ENCODE results near the gene ARL8B. TPM values are rescaled to one million over a fixed set of nuclear protein-coding genes. Genes with fewer than 3 reads are reported as not detected.
A peak's percentile ranks its signal among the peaks of the same experiment; 100 is the strongest.

ARL8B gene
- total RNA-seq, 1 experiment from 2014 or later: 29.0 TPM

DNA sequence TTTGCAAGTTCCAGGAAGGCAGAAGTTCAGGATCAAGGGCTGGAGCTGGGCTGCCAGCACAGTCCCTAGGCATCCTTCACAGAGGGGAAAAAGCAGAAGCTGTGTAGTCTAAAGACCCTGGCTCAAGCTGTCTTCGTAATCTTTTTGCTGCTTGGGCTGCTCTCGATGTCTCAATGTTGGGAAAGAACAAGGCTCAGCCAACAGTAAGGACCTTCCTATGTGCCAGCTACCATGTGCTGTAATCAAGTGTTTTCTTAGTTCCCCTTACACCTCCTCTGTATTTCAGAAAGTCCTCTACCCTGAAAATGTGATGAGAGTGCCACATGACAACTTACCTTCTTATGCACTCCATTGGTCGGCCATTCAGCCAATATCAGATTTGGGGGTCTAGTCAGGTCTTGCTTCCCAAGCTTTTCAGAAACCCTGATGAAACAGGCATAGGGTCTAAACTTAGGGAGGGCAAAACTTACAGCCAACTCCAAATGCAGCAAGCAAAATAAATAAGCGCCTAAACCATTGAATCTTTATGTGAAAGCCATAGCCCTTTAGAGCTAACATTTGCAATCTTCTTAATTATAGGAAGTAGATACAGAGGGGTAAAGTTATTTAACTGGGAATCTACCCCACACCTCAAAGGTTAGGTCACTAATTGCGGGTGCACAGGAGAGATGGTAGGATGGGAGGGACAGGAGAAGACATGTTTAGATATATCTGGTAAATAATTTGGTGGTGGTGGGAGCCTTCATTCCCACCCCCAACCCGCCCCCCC lies 64.2 kb downstream of the ARL8B start:
- peaks cover 5 to 9% (median 5%) of the 10 kb centered on the region in 3 experiments for H3K36me3 Mint-ChIP-seq (ENCODE audit: insufficient read depth in 1 of 3, low read depth in 3 of 3)
- Histone ChIP-seq H4K91ac (ENCODE audit: insufficient read length, low read depth, low read length) (no peak overlapping the region), H3K27ac (ENCODE audit: insufficient read length, low read depth, low read length) (no peak overlapping the region)

More for the DNA sequence above, 64.2 kb downstream of the ARL8B start:
- Histone ChIP-seq H3K56ac (ENCODE audit: insufficient read length, low read depth, low read length) (no peak overlapping the region), H4K20me1 (ENCODE audit: control insufficient read depth, insufficient read depth, insufficient read length) (no peaks in the 10 kb centered on the region), H2BK120ac (ENCODE audit: low read depth, low read length, poor library complexity, severe bottlenecking) (no peak overlapping the region), H2BK5ac (ENCODE audit: insufficient read length, low read length) (no peak overlapping the region), H3K23me2 (ENCODE audit: insufficient read length, low read depth, low read length, poor library complexity, severe bottlenecking) (peaks cover 10% of the 10 kb centered on the region), H3K4ac (ENCODE audit: low read depth, low read length) (no peak overlapping the region), H2BK20ac (ENCODE audit: low read depth, low read length, poor library complexity, severe bottlenecking) (no peak overlapping the region), H3K27me3 (ENCODE audit: insufficient read depth, low read length) (no peaks in the 10 kb centered on the region), H3K18ac (ENCODE audit: insufficient read length, low read depth, low read length) (no peak overlapping the region), H3K23ac (ENCODE audit: insufficient read length, low read depth, low read length) (no peak overlapping the region), H2BK12ac (ENCODE audit: insufficient read length, low read depth, low read length) (no peak overlapping the region), H3T11ph (ENCODE audit: low read length) (no peak overlapping the region), H4K5ac (ENCODE audit: insufficient read length, low read depth, low read length) (no peak overlapping the region), H3K9me3 (ENCODE audit: control insufficient read depth, low read depth, low read length) (no peaks in the 10 kb centered on the region), H2AFZ (ENCODE audit: low read length) (no peak overlapping the region), H4K8ac (replicated peaks; ENCODE audit: insufficient read length, low read depth, low read length) (no peak overlapping the region), H3K79me1 (ENCODE audit: insufficient read depth, low read depth, low read length, poor library complexity, severe bottlenecking) (no peaks in the 10 kb centered on the region), H3K79me2 (ENCODE audit: insufficient read depth, low read length) (peaks cover 5% of the 10 kb centered on the region; the same call in 1 of the 2 replicates), H2AK5ac (ENCODE audit: insufficient read length, low read length) (no peak overlapping the region), H2BK15ac (ENCODE audit: low read depth, low read length) (no peak overlapping the region), H3K9ac (ENCODE audit: extremely low read depth, insufficient read length, low read length) (no peak overlapping the region), H3K14ac (ENCODE audit: insufficient read depth, low read length) (no peak overlapping the region), H3K4me1 (ENCODE audit: insufficient read depth, low read length) (0 out of 2 replicates have a peak, but pooled peaks cover 6% of the 10 kb centered on the region), H3K4me2 (ENCODE audit: insufficient read depth, insufficient read length, low read length) (peak overlapping the region; percentile 96)
- Mint-ChIP-seq H3K27ac (no peak overlapping the region), H3K4me1 (peaks cover 24 to 33% of the 10 kb centered on the region in 2 experiments), H3K4me3 (peak overlapping the region; percentile 88 to 90), H3K27me3 (ENCODE audit: low read depth) (peaks cover 5% of the 10 kb centered on the region), H3K9me3 (no peaks in the 10 kb centered on the region)
- no peak for DNase-seq
- TF ChIP-seq, protein P1, sequence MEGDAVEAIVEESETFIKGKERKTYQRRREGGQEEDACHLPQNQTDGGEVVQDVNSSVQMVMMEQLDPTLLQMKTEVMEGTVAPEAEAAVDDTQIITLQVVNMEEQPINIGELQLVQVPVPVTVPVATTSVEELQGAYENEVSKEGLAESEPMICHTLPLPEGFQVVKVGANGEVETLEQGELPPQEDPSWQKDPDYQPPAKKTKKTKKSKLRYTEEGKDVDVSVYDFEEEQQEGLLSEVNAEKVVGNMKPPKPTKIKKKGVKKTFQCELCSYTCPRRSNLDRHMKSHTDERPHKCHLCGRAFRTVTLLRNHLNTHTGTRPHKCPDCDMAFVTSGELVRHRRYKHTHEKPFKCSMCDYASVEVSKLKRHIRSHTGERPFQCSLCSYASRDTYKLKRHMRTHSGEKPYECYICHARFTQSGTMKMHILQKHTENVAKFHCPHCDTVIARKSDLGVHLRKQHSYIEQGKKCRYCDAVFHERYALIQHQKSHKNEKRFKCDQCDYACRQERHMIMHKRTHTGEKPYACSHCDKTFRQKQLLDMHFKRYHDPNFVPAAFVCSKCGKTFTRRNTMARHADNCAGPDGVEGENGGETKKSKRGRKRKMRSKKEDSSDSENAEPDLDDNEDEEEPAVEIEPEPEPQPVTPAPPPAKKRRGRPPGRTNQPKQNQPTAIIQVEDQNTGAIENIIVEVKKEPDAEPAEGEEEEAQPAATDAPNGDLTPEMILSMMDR (conservative IDR thresholded peaks at IDR 0.05): no peak
- WGBS (ENCODE audit: extremely low coverage, insufficient read length, low lambda C conversion rate): no CpG with 5 or more reads among the region's 6 CpGs
